Measurements from ENCODE around the gene SMIM17.

DNA sequence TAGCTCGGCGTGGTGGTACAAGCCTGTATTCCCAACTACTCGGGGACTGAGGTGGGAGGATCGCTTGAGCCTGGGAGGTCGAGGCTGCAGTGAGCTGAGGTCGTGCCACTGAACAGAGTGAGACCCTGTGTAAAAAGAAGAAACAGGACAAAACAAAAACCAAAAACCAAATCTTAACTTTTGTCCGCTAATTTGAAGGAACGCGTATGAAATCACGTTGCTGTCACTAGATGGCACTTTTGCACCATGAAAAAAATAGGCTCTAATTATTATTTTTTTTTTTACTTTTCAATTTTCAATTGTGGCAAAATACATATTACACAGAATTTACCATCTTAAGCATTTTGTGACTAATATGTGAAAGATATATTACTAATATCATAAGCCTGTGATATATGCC is 46.2 kb downstream of the SMIM17 start:
- TF ChIP-seq CTCF (IDR thresholded peaks at IDR 0.05): no peak
- TF ChIP-seq EP300 (IDR thresholded peaks at IDR 0.05): no peak
- no peak for TF ChIP-seq POLR2A (IDR thresholded peaks at IDR 0.05)
- TF ChIP-seq POLR2AphosphoS5 (IDR thresholded peaks at IDR 0.05): no peak

All from upper lobe of left lung (tissue), 4 donors.